H9 (cell line): ENCODE data around the gene MYLK4. TPM values are rescaled to one million over a fixed set of nuclear protein-coding genes. Genes with fewer than 3 reads are reported as not detected.

Source experiments
- DNase-seq: peaks from one replicate; pipeline ENCODE4 v3.0.0-alpha.2; 2017
- H2AFZ ChIP-seq: one replicate; pipeline ENCODE4 v1.6.1; 2013; ENCODE audit warnings: mild to moderate bottlenecking, low read length, control low read depth, moderate library complexity
- H2AK5ac ChIP-seq: 2 replicates; pipeline ENCODE4 v1.6.1; 2013; ENCODE audit warnings: low read length, control low read depth, mixed read lengths; ENCODE audit not compliant: insufficient read length
- H2BK120ac ChIP-seq: one replicate; pipeline ENCODE4 v1.6.1; 2013; ENCODE audit warnings: low read depth, mild to moderate bottlenecking, low read length, control low read depth, inconsistent platforms; ENCODE audit not compliant: poor library complexity, severe bottlenecking
- H2BK12ac ChIP-seq: 2 replicates; pipeline ENCODE4 v1.6.1; 2013; ENCODE audit warnings: low read length, control low read depth, mixed read lengths, low read depth; ENCODE audit not compliant: insufficient read length
- H2BK15ac ChIP-seq: 2 replicates; pipeline ENCODE4 v1.6.1; 2013; ENCODE audit warnings: low read depth, low read length, control low read depth
- H2BK20ac ChIP-seq: one replicate; pipeline ENCODE4 v1.6.1; 2013; ENCODE audit warnings: low read depth, mild to moderate bottlenecking, low read length, control low read depth, inconsistent platforms; ENCODE audit not compliant: poor library complexity, severe bottlenecking
- H2BK5ac ChIP-seq: 2 replicates; pipeline ENCODE4 v1.6.1; 2013; ENCODE audit warnings: low read length, control low read depth, mixed read lengths; ENCODE audit not compliant: insufficient read length
- H3K14ac ChIP-seq: 2 replicates; pipeline ENCODE4 v1.6.1; 2013; ENCODE audit warnings: low read length, control low read depth; ENCODE audit not compliant: insufficient read depth
- H3K18ac ChIP-seq: 2 replicates; pipeline ENCODE4 v1.6.1; 2013; ENCODE audit warnings: low read depth, mild to moderate bottlenecking, mixed read lengths, low read length, control low read depth; ENCODE audit not compliant: insufficient read length
- H3K23ac ChIP-seq: 2 replicates; pipeline ENCODE4 v1.6.1; 2013; ENCODE audit warnings: low read length, control low read depth, mixed read lengths, low read depth; ENCODE audit not compliant: insufficient read length
- H3K23me2 ChIP-seq: 2 replicates; pipeline ENCODE4 v1.6.1; 2013; ENCODE audit warnings: low read depth, mild to moderate bottlenecking, mixed read lengths, low read length, control low read depth; ENCODE audit not compliant: insufficient read length, poor library complexity, severe bottlenecking
- H3K27ac ChIP-seq: 2 replicates; pipeline ENCODE4 v1.5.1; 2013; ENCODE audit warnings: low read length, control low read depth, mixed read lengths, low read depth; ENCODE audit not compliant: insufficient read length
- H3K27me3 ChIP-seq: 2 replicates; pipeline ENCODE4 v1.6.1; 2013; ENCODE audit warnings: low read length, control low read depth, inconsistent platforms; ENCODE audit not compliant: insufficient read depth
- H3K4ac ChIP-seq: 2 replicates; pipeline ENCODE4 v1.6.1; 2013; ENCODE audit warnings: low read depth, mild to moderate bottlenecking, control low read depth, inconsistent platforms, low read length, moderate library complexity
- H3K4me1 ChIP-seq: 2 replicates; pipeline ENCODE4 v1.6.1; 2013; ENCODE audit warnings: low read length, control low read depth, inconsistent platforms; ENCODE audit not compliant: insufficient read depth
- H3K4me2 ChIP-seq: 2 replicates; pipeline ENCODE4 v1.6.1; 2013; ENCODE audit warnings: low read length, control low read depth, mixed read lengths; ENCODE audit not compliant: insufficient read length, insufficient read depth
- H3K56ac ChIP-seq: 2 replicates; pipeline ENCODE4 v1.6.1; 2013; ENCODE audit warnings: low read depth, mild to moderate bottlenecking, mixed read lengths, low read length, control low read depth; ENCODE audit not compliant: insufficient read length
- H3K79me1 ChIP-seq: 2 replicates; pipeline ENCODE4 v1.6.1; 2013; ENCODE audit warnings: low read depth, mild to moderate bottlenecking, moderate library complexity, low read length, control low read depth, inconsistent platforms; ENCODE audit not compliant: insufficient read depth, poor library complexity, severe bottlenecking
- H3K79me2 ChIP-seq: 2 replicates; pipeline ENCODE4 v1.6.1; 2013; ENCODE audit warnings: low read length, control low read depth, inconsistent platforms; ENCODE audit not compliant: insufficient read depth
- H3K9ac ChIP-seq: 2 replicates; pipeline ENCODE4 v1.6.1; 2013; ENCODE audit warnings: low read length, control low read depth, mixed read lengths; ENCODE audit not compliant: insufficient read length; ENCODE audit errors: extremely low read depth
- H3K9me3 ChIP-seq: one replicate; pipeline ENCODE4 v1.6.1; 2013; ENCODE audit warnings: low read depth, low read length, inconsistent platforms; ENCODE audit not compliant: control insufficient read depth
- H3T11ph ChIP-seq: one replicate; pipeline ENCODE4 v1.6.1; 2013; ENCODE audit warnings: mild to moderate bottlenecking, low read length, control low read depth, inconsistent platforms
- H4K20me1 ChIP-seq: one replicate; pipeline ENCODE4 v1.6.1; 2013; ENCODE audit not compliant: control insufficient read depth, insufficient read length, insufficient read depth
- H4K5ac ChIP-seq: 2 replicates; pipeline ENCODE4 v1.6.1; 2013; ENCODE audit warnings: low read depth, mild to moderate bottlenecking, mixed read lengths, low read length, control low read depth; ENCODE audit not compliant: insufficient read length
- H4K8ac ChIP-seq: replicated peaks from 2 replicates; pipeline ENCODE4 v1.6.1; 2013; ENCODE audit warnings: low read length, control low read depth, mixed read lengths, low read depth; ENCODE audit not compliant: insufficient read length
- H4K91ac ChIP-seq: 2 replicates; pipeline ENCODE4 v1.6.1; 2013; ENCODE audit warnings: low read depth, mild to moderate bottlenecking, moderate library complexity, mixed read lengths, low read length, control low read depth; ENCODE audit not compliant: insufficient read length
- H3K27ac Mint-ChIP-seq, 3 experiments: 2 replicates in 2 of 3; 3 replicates in 1 of 3; pipeline ENCODE4 v1.8.0; 2020 to 2021; ENCODE audit warnings: mixed read lengths in 3 of 3, mild to moderate bottlenecking in 1 of 3, moderate library complexity in 1 of 3
- H3K27me3 Mint-ChIP-seq: 2 replicates; pipeline ENCODE4 v1.8.0; 2021; ENCODE audit warnings: low read depth, mild to moderate bottlenecking, moderate library complexity, mixed read lengths
- H3K36me3 Mint-ChIP-seq, 3 experiments: 2 replicates in 2 of 3; 3 replicates in 1 of 3; pipeline ENCODE4 v1.8.0; 2020 to 2021; ENCODE audit warnings: low read depth in 3 of 3, mixed read lengths in 3 of 3; ENCODE audit not compliant: insufficient read depth in 1 of 3
- H3K4me1 Mint-ChIP-seq, 2 experiments: 2 replicates each; pipeline ENCODE4 v1.8.0; 2020; ENCODE audit warnings: mixed read lengths in 2 of 2
- H3K4me3 Mint-ChIP-seq, 2 experiments: 2 replicates in 1 of 2; 3 replicates in 1 of 2; pipeline ENCODE4 v1.8.0; 2020 to 2021; ENCODE audit warnings: mild to moderate bottlenecking in 2 of 2, mixed read lengths in 2 of 2, moderate library complexity in 1 of 2
- H3K9me3 Mint-ChIP-seq, 2 experiments: 2 replicates in 1 of 2; 3 replicates in 1 of 2; pipeline ENCODE4 v1.8.0; 2020; ENCODE audit warnings: mild to moderate bottlenecking in 2 of 2, mixed read lengths in 2 of 2, moderate library complexity in 1 of 2
- WGBS: extraction: QIAGEN DNeasy Blood & Tissue Kit; methylation state at CpG from one replicate; pipeline ENCODE4 v1.1.7; 2013; ENCODE audit warnings: missing lambda C conversion rate, low lambda C conversion rate, mixed read lengths; ENCODE audit not compliant: insufficient read length; ENCODE audit errors: extremely low coverage; 5-methylcytosine and 5-hydroxymethylcytosine counted together
- total RNA-seq: library from RNA; stranded (reverse); gene quantifications from 2 replicates; pipeline ENCODE4 v1.2.1, GENCODE V29; 2021
- TF ChIP-seq, protein P1 (sequence below): fragments of 200-600 bp; sonication (generic); conservative IDR thresholded peaks from 3 replicates; pipeline ENCODE4 v1.8.0; 2021; ENCODE audit warnings: antibody characterized with exemption, mild to moderate bottlenecking

The MYLK4 gene
- total RNA-seq, 1 experiment from 2014 or later, result 0.28 TPM

DNA sequence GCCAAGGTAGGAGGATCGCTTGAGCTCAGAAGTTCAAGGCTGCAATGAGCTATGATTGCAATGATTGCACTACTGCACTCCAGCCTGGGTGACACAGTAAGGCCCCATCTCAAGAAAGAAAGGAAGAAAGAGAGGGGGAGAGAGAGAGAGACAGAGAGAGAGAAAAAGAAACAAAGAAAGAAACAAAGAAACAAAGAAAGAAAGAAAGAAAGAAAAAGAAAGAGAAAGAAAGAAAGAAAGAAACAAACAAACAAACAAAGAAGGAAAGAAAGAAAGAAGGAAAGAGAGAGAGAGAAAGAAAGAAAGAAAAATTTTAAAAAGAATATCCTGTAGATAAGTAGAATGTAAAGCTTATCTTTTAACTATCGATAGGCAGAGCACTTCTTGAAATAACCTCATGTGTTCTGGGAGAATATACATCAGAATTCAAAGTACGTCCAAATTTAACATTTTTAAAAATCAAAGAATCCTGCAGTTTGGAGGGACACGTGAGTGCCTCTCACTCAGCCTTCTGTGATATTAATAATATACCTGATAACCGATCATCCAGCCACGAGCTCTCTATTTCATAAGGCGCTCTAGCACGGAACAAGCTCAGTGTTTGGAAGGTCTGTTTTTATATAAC is 25.2 kb downstream of the MYLK4 start:
- H3K27me3 ChIP-seq, result no peaks in the 10 kb centered on the region
- H2BK12ac ChIP-seq, result no peak overlapping the region
- H3K27ac Mint-ChIP-seq, result peak overlapping the region in 1 of 3 experiments; percentile 37; a peak in 2 of 7 replicates
- no peaks in the 10 kb centered on the region for H3K79me2 ChIP-seq
- TF ChIP-seq, protein P1, sequence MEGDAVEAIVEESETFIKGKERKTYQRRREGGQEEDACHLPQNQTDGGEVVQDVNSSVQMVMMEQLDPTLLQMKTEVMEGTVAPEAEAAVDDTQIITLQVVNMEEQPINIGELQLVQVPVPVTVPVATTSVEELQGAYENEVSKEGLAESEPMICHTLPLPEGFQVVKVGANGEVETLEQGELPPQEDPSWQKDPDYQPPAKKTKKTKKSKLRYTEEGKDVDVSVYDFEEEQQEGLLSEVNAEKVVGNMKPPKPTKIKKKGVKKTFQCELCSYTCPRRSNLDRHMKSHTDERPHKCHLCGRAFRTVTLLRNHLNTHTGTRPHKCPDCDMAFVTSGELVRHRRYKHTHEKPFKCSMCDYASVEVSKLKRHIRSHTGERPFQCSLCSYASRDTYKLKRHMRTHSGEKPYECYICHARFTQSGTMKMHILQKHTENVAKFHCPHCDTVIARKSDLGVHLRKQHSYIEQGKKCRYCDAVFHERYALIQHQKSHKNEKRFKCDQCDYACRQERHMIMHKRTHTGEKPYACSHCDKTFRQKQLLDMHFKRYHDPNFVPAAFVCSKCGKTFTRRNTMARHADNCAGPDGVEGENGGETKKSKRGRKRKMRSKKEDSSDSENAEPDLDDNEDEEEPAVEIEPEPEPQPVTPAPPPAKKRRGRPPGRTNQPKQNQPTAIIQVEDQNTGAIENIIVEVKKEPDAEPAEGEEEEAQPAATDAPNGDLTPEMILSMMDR, result no peak
- H2AFZ ChIP-seq, result no peak overlapping the region
- H4K8ac ChIP-seq, result no peak overlapping the region
- no peak overlapping the region for H2BK20ac ChIP-seq
- H3K4me2 ChIP-seq, result no peak overlapping the region
- no peak overlapping the region for H3K56ac ChIP-seq
- H3K23ac ChIP-seq, result no peak overlapping the region
- no peak overlapping the region for H3K4me3 Mint-ChIP-seq
- no peak overlapping the region for H2BK15ac ChIP-seq
- H3K27ac ChIP-seq, result no peak overlapping the region
- H2AK5ac ChIP-seq, result no peak overlapping the region
- no peak overlapping the region for H3K4ac ChIP-seq
- H3K9ac ChIP-seq, result no peak overlapping the region
- no peaks in the 10 kb centered on the region for H3K23me2 ChIP-seq
- H3K79me1 ChIP-seq, result no peaks in the 10 kb centered on the region
- H3K4me1 Mint-ChIP-seq, result peaks cover 18 to 21% of the 10 kb centered on the region in 2 experiments
- no peak overlapping the region for H4K91ac ChIP-seq
- no peaks in the 10 kb centered on the region for H4K20me1 ChIP-seq
- no peak overlapping the region for H4K5ac ChIP-seq
- no peak overlapping the region for H3K18ac ChIP-seq
- no peak overlapping the region for H2BK5ac ChIP-seq
- H3K36me3 Mint-ChIP-seq, result peaks cover 2 to 13% (median 6%) of the 10 kb centered on the region in 3 experiments; a peak in 6 of 7 replicates
- H3K14ac ChIP-seq, result no peak overlapping the region
- no peaks in the 10 kb centered on the region; the same call in 1 of the 2 replicates for H3K4me1 ChIP-seq
- no peak overlapping the region for H2BK120ac ChIP-seq
- H3K27me3 Mint-ChIP-seq, result no peaks in the 10 kb centered on the region
- H3T11ph ChIP-seq, result no peak overlapping the region
- H3K9me3 Mint-ChIP-seq, result peaks cover 10 to 16% of the 10 kb centered on the region in 2 experiments; a peak in 4 of 5 replicates
- no CpG with 5 or more reads among the region's 8 CpGs for WGBS
- no peaks in the 10 kb centered on the region for H3K9me3 ChIP-seq
- no peak for DNase-seq
